ENCODE data around the gene GNAO1.

The GNAO1 gene

DNA sequence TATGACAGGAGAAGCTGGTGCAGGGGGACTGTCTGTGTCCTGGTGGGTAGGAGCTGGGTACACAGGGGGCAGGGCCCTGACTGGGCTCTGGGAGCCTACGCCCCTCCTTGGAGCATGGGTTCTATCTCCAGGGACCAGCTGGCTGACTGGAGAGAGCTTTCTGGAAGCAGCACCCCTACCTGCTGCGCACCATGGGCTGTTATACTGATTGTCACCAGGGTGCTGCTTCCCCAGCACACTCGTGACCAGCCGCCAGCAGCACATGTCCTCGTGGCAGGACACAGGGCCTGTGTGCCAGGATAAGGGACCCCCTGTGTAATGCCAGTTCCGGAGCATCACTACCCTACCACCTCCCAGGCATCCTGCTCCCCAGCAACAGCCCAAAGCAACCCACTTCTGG is 128.1 kb downstream of the GNAO1 start:
- ATAC-seq = no peak
- TF ChIP-seq ZFP30 (CRISPR knock-in tag; IDR thresholded peaks at IDR 0.05) = no peak

DNA sequence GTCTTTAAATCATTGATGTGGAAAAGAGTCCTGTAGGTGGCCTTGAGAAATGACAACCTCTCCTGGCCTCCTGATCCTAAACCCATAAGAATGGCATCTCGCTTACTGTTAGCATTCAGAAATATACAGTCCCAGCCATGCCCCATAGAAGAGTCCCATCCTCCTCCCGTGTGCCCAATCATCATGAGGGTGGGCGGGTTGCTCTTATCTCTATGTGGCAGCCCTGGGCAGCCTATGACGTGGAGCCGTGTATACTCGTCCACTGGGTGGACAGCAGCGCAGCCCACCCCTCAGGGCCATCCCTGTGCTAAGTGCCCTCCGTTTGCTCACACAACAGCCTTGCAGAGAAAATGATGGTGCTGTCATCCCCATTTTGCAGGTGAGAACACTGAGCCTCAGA is 128.8 kb downstream of the GNAO1 start:
- TF ChIP-seq RARB (CRISPR knock-in tag; IDR thresholded peaks at IDR 0.05) (no peak), TOX (CRISPR knock-in tag; IDR thresholded peaks at IDR 0.05; ENCODE audit: borderline replicate concordance) (no peak), ZC3H10 (CRISPR knock-in tag; IDR thresholded peaks at IDR 0.05) (no peak), ZNF70 (CRISPR knock-in tag; IDR thresholded peaks at IDR 0.05) (no peak), ARNTL (CRISPR knock-in tag; IDR thresholded peaks at IDR 0.05; ENCODE audit: borderline replicate concordance, low read depth) (no peak), ZFP30 (CRISPR knock-in tag; IDR thresholded peaks at IDR 0.05) (no peak), CSDC2 (CRISPR knock-in tag; IDR thresholded peaks at IDR 0.05) (no peak), ZNF8 (CRISPR knock-in tag; IDR thresholded peaks at IDR 0.05) (no peak), TCF4 (CRISPR knock-in tag; IDR thresholded peaks at IDR 0.05; ENCODE audit: borderline replicate concordance) (no peak), GLIS3 (CRISPR knock-in tag; IDR thresholded peaks at IDR 0.05) (no peak), OSR1 (CRISPR knock-in tag; IDR thresholded peaks at IDR 0.05) (no peak), ISL1 (CRISPR knock-in tag; IDR thresholded peaks at IDR 0.05) (no peak)
- TF ChIP-seq, protein P1, sequence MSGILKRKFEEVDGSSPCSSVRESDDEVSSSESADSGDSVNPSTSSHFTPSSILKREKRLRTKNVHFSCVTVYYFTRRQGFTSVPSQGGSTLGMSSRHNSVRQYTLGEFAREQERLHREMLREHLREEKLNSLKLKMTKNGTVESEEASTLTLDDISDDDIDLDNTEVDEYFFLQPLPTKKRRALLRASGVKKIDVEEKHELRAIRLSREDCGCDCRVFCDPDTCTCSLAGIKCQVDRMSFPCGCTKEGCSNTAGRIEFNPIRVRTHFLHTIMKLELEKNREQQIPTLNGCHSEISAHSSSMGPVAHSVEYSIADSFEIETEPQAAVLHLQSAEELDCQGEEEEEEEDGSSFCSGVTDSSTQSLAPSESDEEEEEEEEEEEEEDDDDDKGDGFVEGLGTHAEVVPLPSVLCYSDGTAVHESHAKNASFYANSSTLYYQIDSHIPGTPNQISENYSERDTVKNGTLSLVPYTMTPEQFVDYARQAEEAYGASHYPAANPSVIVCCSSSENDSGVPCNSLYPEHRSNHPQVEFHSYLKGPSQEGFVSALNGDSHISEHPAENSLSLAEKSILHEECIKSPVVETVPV (CRISPR knock-in tag; IDR thresholded peaks at IDR 0.05) = no peak
- TF ChIP-seq, protein P2, sequence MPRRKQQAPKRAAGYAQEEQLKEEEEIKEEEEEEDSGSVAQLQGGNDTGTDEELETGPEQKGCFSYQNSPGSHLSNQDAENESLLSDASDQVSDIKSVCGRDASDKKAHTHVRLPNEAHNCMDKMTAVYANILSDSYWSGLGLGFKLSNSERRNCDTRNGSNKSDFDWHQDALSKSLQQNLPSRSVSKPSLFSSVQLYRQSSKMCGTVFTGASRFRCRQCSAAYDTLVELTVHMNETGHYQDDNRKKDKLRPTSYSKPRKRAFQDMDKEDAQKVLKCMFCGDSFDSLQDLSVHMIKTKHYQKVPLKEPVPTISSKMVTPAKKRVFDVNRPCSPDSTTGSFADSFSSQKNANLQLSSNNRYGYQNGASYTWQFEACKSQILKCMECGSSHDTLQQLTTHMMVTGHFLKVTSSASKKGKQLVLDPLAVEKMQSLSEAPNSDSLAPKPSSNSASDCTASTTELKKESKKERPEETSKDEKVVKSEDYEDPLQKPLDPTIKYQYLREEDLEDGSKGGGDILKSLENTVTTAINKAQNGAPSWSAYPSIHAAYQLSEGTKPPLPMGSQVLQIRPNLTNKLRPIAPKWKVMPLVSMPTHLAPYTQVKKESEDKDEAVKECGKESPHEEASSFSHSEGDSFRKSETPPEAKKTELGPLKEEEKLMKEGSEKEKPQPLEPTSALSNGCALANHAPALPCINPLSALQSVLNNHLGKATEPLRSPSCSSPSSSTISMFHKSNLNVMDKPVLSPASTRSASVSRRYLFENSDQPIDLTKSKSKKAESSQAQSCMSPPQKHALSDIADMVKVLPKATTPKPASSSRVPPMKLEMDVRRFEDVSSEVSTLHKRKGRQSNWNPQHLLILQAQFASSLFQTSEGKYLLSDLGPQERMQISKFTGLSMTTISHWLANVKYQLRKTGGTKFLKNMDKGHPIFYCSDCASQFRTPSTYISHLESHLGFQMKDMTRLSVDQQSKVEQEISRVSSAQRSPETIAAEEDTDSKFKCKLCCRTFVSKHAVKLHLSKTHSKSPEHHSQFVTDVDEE (CRISPR knock-in tag; IDR thresholded peaks at IDR 0.05) = no peak
- no peak for ATAC-seq

DNA sequence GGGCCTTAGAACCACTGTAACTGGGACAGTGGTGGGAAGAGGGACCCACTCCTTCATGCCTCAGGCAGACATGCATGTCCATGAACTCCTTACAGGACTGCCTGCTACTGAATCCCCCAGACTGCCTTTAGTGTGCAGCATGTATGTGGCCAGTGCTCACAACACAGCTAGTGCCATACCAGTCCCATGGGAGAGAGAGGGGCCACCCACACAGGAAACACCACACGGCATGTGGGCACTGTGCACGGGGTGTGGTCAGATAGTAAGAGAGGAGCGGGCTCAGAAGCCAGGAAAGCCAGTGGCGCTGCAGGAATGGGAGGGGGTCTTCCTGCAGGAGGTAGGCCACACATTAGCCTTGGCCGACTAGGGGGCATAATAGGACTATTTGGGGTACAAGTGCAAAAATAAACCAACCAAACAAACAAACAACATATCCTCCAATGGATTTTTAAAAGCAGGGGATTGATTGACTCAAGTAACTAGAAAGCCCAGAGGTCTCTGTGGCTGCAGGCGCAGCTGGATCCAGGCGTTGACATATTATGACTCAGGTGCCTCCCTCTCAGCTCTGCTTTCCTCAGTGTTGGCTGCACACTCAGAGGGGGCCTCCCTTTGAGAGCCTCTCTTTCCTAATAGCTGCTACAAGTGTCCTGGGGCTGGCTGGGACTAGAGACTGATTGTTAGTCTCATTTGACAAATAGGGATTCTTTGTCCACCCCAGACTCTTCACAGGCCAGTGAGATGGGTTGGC is 129.7 kb downstream of the GNAO1 start:
- TF ChIP-seq CSDC2 (CRISPR knock-in tag; IDR thresholded peaks at IDR 0.05) (no peak), ZNF8 (CRISPR knock-in tag; IDR thresholded peaks at IDR 0.05) (no peak), SNAI2 (CRISPR knock-in tag; IDR thresholded peaks at IDR 0.05) (no peak), ISL1 (CRISPR knock-in tag; IDR thresholded peaks at IDR 0.05) (no peak), ESRRG (CRISPR knock-in tag; IDR thresholded peaks at IDR 0.05) (no peak), ZC3H10 (CRISPR knock-in tag; IDR thresholded peaks at IDR 0.05) (no peak), ZNF565 (CRISPR knock-in tag; conservative IDR thresholded peaks at IDR 0.05; ENCODE audit: low read depth) (no peak), TOX (CRISPR knock-in tag; IDR thresholded peaks at IDR 0.05; ENCODE audit: borderline replicate concordance) (no peak), ZNF70 (CRISPR knock-in tag; IDR thresholded peaks at IDR 0.05) (no peak), GLIS3 (CRISPR knock-in tag; IDR thresholded peaks at IDR 0.05) (no peak), RARB (CRISPR knock-in tag; IDR thresholded peaks at IDR 0.05) (no peak)
- TF ChIP-seq, protein P1 (CRISPR knock-in tag; IDR thresholded peaks at IDR 0.05) = no peak
- TF ChIP-seq, protein P3, sequence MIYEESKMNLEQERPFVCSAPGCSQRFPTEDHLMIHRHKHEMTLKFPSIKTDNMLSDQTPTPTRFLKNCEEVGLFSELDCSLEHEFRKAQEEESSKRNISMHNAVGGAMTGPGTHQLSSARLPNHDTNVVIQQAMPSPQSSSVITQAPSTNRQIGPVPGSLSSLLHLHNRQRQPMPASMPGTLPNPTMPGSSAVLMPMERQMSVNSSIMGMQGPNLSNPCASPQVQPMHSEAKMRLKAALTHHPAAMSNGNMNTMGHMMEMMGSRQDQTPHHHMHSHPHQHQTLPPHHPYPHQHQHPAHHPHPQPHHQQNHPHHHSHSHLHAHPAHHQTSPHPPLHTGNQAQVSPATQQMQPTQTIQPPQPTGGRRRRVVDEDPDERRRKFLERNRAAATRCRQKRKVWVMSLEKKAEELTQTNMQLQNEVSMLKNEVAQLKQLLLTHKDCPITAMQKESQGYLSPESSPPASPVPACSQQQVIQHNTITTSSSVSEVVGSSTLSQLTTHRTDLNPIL (CRISPR knock-in tag; IDR thresholded peaks at IDR 0.05; ENCODE audit: low read depth) = no peak
- TF ChIP-seq, protein P4, sequence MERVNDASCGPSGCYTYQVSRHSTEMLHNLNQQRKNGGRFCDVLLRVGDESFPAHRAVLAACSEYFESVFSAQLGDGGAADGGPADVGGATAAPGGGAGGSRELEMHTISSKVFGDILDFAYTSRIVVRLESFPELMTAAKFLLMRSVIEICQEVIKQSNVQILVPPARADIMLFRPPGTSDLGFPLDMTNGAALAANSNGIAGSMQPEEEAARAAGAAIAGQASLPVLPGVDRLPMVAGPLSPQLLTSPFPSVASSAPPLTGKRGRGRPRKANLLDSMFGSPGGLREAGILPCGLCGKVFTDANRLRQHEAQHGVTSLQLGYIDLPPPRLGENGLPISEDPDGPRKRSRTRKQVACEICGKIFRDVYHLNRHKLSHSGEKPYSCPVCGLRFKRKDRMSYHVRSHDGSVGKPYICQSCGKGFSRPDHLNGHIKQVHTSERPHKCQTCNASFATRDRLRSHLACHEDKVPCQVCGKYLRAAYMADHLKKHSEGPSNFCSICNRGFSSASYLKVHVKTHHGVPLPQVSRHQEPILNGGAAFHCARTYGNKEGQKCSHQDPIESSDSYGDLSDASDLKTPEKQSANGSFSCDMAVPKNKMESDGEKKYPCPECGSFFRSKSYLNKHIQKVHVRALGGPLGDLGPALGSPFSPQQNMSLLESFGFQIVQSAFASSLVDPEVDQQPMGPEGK (CRISPR knock-in tag; IDR thresholded peaks at IDR 0.05; ENCODE audit: borderline replicate concordance) = no peak
- no peak for ATAC-seq
